Sigmoid colon (tissue), 7 donors: ENCODE results near the gene BACE1-AS. TPM values are rescaled to one million over a fixed set of nuclear protein-coding genes. Genes with fewer than 3 reads are reported as not detected.

Experiments used
- DNase-seq: peaks from one replicate; pipeline ENCODE4 v3.0.0-alpha.2; 2019
- H3K27ac ChIP-seq, 4 donors: fragments of 200-600 bp; sonication (generic); one replicate each; pipeline ENCODE4 v1.5.1; 2016 to 2019; ENCODE audit warnings: mild to moderate bottlenecking in 1 of 4
- H3K27me3 ChIP-seq, 3 donors: fragments of 200-600 bp; sonication (generic); one replicate each; pipeline ENCODE4 v1.5.1; 2019; ENCODE audit warnings: mild to moderate bottlenecking in 1 of 3
- H3K36me3 ChIP-seq, 4 donors: fragments of 200-600 bp; sonication (generic); one replicate each; pipeline ENCODE4 v1.5.1; 2016 to 2019
- H3K4me1 ChIP-seq, 4 donors: fragments of 200-600 bp; sonication (generic); one replicate each; pipeline ENCODE4 v1.5.1; 2017 to 2019
- H3K4me3 ChIP-seq, 4 donors: fragments of 200-600 bp; sonication (generic); one replicate each; pipeline ENCODE4 v1.5.1; 2017 to 2019; ENCODE audit warnings: mild to moderate bottlenecking in 2 of 4, moderate library complexity in 1 of 4
- H3K9me3 ChIP-seq, 4 donors: fragments of 200-600 bp in 3 of 4; sonication (generic) in 3 of 4; one replicate each; pipeline versions ENCODE4 v1.5.1 to v1.6.1; 2013 to 2019
- EP300 ChIP-seq, 4 donors: sonication (generic); formaldehyde crosslinking; IDR thresholded peaks; one replicate each; pipeline ENCODE4 v1.6.1; 2017; ENCODE audit warnings: antibody characterized with exemption in 4 of 4
- POLR2A ChIP-seq, 2 donors: fragments of 450-650 bp; IDR thresholded peaks; one replicate each; pipeline ENCODE4 v1.6.1; 2016; ENCODE audit warnings: antibody characterized with exemption in 2 of 2, mild to moderate bottlenecking in 2 of 2, moderate library complexity in 2 of 2
- POLR2AphosphoS5 ChIP-seq, 4 donors: sonication (generic); formaldehyde crosslinking; IDR thresholded peaks; one replicate each; pipeline ENCODE4 v1.6.1; 2017; ENCODE audit warnings: antibody characterized with exemption in 4 of 4
- WGBS, 2 donors: extraction: QIAGEN DNeasy Blood & Tissue Kit; methylation state at CpG; one replicate each; pipeline ENCODE4 v1.1.7; 2013; 5-methylcytosine and 5-hydroxymethylcytosine counted together
- intact Hi-C: fragments of 100-400 bp; cut with DNase I; formaldehyde crosslinking; loops from one replicate; pipeline ENCODE4 v1.15.1; 2023
- polyA plus RNA-seq, 3 donors: library from polyadenylated mRNA; stranded (reverse); fragments of 200-250 nt; gene quantifications; one replicate each; pipeline ENCODE4 v1.2.3, GENCODE V29; 2013
- total RNA-seq, 4 donors: library from RNA; depleted of rRNA; stranded (reverse); fragments of >200 nt; gene quantifications; one replicate each; pipeline ENCODE4 v1.1.0, GENCODE V29; 2016
- TF ChIP-seq, protein P1 (sequence below), 4 experiments: fragments of 450-650 bp in 3 of 4; fragments of 200-600 bp in 1 of 4; IDR thresholded peaks; one replicate each; pipeline ENCODE4 v1.5.1; 2016 to 2019; ENCODE audit warnings: antibody characterized with exemption in 4 of 4, mild to moderate bottlenecking in 3 of 4, moderate library complexity in 2 of 4
- donor health status: healthy with polysubstance abuse.
- donor health status: Bipolar disorder and iron deficiency.
- donor health status: healthy.

BACE1-AS gene
- total and polyA plus RNA-seq, 7 donors: 0.69 to 11.6 (median 5.6) TPM

DNA sequence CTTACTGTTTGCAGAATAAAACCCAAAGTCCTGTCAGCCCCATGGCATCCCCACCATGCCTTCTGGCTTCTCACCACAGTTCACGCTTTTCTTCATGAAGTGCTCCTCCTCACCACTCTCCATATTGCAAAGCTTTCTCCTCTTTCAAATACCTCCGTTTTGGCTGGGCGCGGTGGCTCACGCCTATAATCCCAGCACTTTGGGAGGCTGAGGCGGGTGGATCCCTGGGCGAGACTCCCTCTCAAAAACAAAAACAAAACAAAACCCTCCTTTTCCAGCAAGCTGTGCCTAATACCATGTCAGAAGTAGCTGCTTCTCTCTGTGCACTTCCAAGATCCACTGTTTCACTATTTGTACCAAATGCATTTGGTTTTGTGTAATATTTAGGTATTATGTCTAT is 18.2 kb downstream of the BACE1-AS start:
- no peak overlapping the region for H3K27ac ChIP-seq
- WGBS, 2 donors: 84 to 86% methylated on average over 7 of the region's 7 CpGs
- H3K4me1 ChIP-seq: peaks cover 0 to 5% (median 3%) of the 10 kb centered on the region in 4 donors
- peaks cover 0 to 10% (median 0%) of the 10 kb centered on the region in 4 donors for H3K36me3 ChIP-seq
- H3K9me3 ChIP-seq: no peaks in the 10 kb centered on the region
- no peaks in the 10 kb centered on the region for H3K27me3 ChIP-seq
- intact Hi-C loops: no loop called here
- no peak overlapping the region for H3K4me3 ChIP-seq
- peak; percentile 15 for DNase-seq
- no peak for TF ChIP-seq EP300 (IDR thresholded peaks at IDR 0.05)
- no peak for TF ChIP-seq POLR2AphosphoS5 (IDR thresholded peaks at IDR 0.05)

DNA sequence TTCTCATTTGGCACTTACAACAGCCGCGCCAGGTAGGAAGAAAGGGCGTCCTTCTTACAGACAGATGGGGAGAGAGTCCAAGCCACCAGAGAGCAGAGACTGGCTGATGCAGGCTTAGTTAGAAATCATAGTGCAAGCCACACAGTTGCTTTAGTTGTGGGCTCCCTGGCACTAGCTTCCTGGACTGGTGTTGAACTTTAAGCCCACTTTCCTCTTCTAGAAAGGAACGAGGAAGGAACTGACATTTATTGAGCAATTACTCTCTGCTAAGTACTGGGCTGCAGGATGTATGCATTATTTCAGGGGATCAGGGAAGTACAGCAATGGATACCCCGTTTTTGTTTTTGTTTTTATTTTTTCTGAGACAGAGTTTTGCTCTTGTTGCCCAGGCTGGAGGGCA is 21.9 kb downstream of the BACE1-AS start:
- H3K4me1 ChIP-seq: peaks cover 0 to 27% (median 26%) of the 10 kb centered on the region in 4 donors
- no peak for TF ChIP-seq EP300 (IDR thresholded peaks at IDR 0.05)
- no peak for TF ChIP-seq POLR2AphosphoS5 (IDR thresholded peaks at IDR 0.05)
- TF ChIP-seq POLR2A (IDR thresholded peaks at IDR 0.05): no peak
- TF ChIP-seq, protein P1, sequence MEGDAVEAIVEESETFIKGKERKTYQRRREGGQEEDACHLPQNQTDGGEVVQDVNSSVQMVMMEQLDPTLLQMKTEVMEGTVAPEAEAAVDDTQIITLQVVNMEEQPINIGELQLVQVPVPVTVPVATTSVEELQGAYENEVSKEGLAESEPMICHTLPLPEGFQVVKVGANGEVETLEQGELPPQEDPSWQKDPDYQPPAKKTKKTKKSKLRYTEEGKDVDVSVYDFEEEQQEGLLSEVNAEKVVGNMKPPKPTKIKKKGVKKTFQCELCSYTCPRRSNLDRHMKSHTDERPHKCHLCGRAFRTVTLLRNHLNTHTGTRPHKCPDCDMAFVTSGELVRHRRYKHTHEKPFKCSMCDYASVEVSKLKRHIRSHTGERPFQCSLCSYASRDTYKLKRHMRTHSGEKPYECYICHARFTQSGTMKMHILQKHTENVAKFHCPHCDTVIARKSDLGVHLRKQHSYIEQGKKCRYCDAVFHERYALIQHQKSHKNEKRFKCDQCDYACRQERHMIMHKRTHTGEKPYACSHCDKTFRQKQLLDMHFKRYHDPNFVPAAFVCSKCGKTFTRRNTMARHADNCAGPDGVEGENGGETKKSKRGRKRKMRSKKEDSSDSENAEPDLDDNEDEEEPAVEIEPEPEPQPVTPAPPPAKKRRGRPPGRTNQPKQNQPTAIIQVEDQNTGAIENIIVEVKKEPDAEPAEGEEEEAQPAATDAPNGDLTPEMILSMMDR (IDR thresholded peaks at IDR 0.05): no peak
- H3K27ac ChIP-seq: no peak overlapping the region
- 58 to 70% methylated on average over 5 of the region's 5 CpGs for WGBS, 2 donors
- no peaks in the 10 kb centered on the region for H3K36me3 ChIP-seq
- intact Hi-C loops: no loop called here
- DNase-seq: no peak
- H3K4me3 ChIP-seq: no peak overlapping the region
- H3K27me3 ChIP-seq: no peaks in the 10 kb centered on the region
- no peaks in the 10 kb centered on the region for H3K9me3 ChIP-seq

DNA sequence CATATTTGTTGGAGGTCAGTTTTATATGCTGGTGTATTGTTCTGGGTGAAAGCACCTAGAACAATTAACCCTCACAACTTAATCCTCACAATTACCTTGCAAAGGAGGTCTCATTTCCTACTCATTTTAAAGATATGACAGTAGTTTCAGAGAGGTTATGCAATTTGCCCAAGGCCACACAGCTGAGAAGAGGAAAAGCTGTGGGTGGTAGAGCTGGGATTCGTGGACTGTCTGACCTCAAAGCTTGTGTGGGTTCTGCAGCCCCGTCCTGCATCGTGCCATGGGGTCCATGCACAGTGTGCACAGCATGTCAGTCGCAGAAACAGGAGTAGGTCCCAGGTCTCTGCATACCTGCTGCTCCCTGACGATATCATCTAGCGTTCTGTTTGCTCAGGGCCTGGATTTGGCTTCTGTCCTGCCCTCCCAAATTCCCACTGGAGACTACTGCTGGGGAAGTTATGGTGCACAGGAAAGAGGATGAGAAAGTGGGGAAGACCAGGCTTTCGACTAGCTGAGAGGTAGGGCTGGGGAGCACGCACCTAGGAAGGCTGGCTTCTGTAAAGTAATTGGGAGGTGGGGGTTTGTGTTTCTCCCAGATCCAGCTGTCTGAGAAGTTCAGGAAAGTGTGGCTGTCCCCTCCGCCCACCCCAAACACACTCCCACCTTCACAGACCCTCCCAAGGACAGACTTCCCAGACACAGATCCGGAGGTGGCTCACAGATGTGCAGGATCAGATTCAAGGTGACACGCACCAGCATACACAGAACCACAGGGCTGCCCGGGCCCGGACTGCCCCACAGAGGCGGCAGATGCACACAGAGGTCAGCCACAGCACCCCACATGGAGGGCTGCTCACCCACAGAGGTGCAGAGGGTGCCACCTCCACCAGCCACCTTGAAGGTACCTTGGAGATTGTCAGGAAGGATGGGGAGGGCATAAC is 23.0 kb downstream of the BACE1-AS start:
- intact Hi-C loops: no loop called here
- H3K27ac ChIP-seq: no peak overlapping the region
- peaks cover 0 to 27% (median 26%) of the 10 kb centered on the region in 4 donors for H3K4me1 ChIP-seq
- peak overlapping the region in 2 of 4 donors; percentile 85 to 95 for H3K4me3 ChIP-seq
- DNase-seq: peak; percentile 58
- H3K9me3 ChIP-seq: no peaks in the 10 kb centered on the region
- TF ChIP-seq EP300 (IDR thresholded peaks at IDR 0.05) (no peak), POLR2AphosphoS5 (IDR thresholded peaks at IDR 0.05) (no peak), POLR2A (IDR thresholded peaks at IDR 0.05) (no peak)
- TF ChIP-seq, protein P1 (IDR thresholded peaks at IDR 0.05): no peak
- no peaks in the 10 kb centered on the region for H3K36me3 ChIP-seq
- H3K27me3 ChIP-seq: no peaks in the 10 kb centered on the region
- WGBS, 2 donors: 86 to 87% methylated on average over 14 of the region's 14 CpGs

DNA sequence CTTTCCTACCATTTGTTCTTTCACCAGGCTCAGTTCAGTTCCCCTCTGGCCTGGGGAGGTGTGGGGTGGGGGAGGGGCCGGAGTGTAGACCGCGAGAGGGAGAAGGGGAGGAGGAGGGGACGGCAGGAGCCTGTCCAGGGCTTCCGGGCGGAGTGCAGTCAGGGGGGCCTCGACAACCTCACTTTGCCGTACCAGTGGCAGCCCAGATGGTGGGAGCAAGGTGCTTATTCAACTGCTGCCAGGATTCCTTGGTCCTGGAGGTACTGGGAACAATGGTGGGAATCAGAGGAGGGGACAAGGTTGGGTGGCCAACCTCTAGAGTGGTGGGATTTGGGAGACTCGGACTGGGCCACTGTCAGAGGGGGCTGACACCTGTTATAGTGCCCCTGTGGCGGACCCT is 23.7 kb downstream of the BACE1-AS start:
- Histone ChIP-seq H3K27ac (peak overlapping the region in 1 of 4 donors; percentile 75), H3K27me3 (no peaks in the 10 kb centered on the region), H3K4me1 (peaks cover 0 to 27% (median 26%) of the 10 kb centered on the region in 4 donors), H3K9me3 (no peaks in the 10 kb centered on the region), H3K4me3 (peak overlapping the region; percentile 53 to 95 (median 74)), H3K36me3 (no peaks in the 10 kb centered on the region)
- 25 to 62% methylated on average over 10 of the region's 10 CpGs for WGBS, 2 donors
- DNase-seq: peak; percentile 59
- no peak for TF ChIP-seq POLR2A (IDR thresholded peaks at IDR 0.05)
- TF ChIP-seq EP300 (IDR thresholded peaks at IDR 0.05): no peak
- TF ChIP-seq, protein P1 (IDR thresholded peaks at IDR 0.05): no peak
- TF ChIP-seq POLR2AphosphoS5 (IDR thresholded peaks at IDR 0.05): no peak
- intact Hi-C loops: no loop called here
